Calu3 (cell line): Measurements from ENCODE around the gene CALN1. TPM values are rescaled to one million over a fixed set of nuclear protein-coding genes. Genes with fewer than 3 reads are reported as not detected.

Experiments
- BruUV-seq: library from RNA; stranded (reverse); fragments of 400-500 nt; replicated peaks from 2 replicates; lab custom pipeline; 2021; lab: Mats Ljungman, UMichigan
- CTCF ChIA-PET: fragments of 300-600 bp; sonication (Branson Sonifier 250); formaldehyde crosslinking; loops from one replicate; lab custom pipeline; 2022; ENCODE audit warnings: antibody characterized with exemption; lab: Charles Lee
- DNase-seq: peaks from one replicate; pipeline ENCODE4 v3.0.0; 2022
- H3K27ac Mint-ChIP-seq: one replicate; pipeline ENCODE4 v1.8.0; 2022; ENCODE audit warnings: mixed read lengths; ENCODE audit not compliant: unreplicated experiment
- H3K27me3 Mint-ChIP-seq: one replicate; pipeline ENCODE4 v1.8.0; 2022; ENCODE audit warnings: mixed read lengths; ENCODE audit not compliant: unreplicated experiment
- H3K36me3 Mint-ChIP-seq: one replicate; pipeline ENCODE4 v1.8.0; 2022; ENCODE audit warnings: mild to moderate bottlenecking, moderate library complexity, mixed read lengths; ENCODE audit not compliant: insufficient read depth, unreplicated experiment
- H3K4me1 Mint-ChIP-seq: one replicate; pipeline ENCODE4 v1.8.0; 2022; ENCODE audit warnings: mild to moderate bottlenecking, low read depth, mixed read lengths; ENCODE audit not compliant: unreplicated experiment
- H3K4me3 Mint-ChIP-seq: one replicate; pipeline ENCODE4 v1.8.0; 2022; ENCODE audit warnings: mild to moderate bottlenecking, low read depth, moderate library complexity, mixed read lengths; ENCODE audit not compliant: unreplicated experiment
- H3K9me3 Mint-ChIP-seq: one replicate; pipeline ENCODE4 v1.8.0; 2022; ENCODE audit warnings: low read depth, mixed read lengths; ENCODE audit not compliant: unreplicated experiment
- intact Hi-C: fragments of 100-400 bp; cut with micrococcal nuclease; formaldehyde crosslinking; loops from one replicate; pipeline ENCODE4 v1.10.0; 2022; ENCODE audit not compliant: unreplicated experiment
- total RNA-seq: library from RNA; stranded (reverse); gene quantifications from 2 replicates; pipeline ENCODE4 v1.2.3, GENCODE V29; 2022
- TF ChIP-seq, protein P1 (sequence below): fragments of 200-600 bp; IDR thresholded peaks from one replicate; pipeline ENCODE4 v1.8.0; 2022; ENCODE audit warnings: antibody characterized with exemption; ENCODE audit not compliant: unreplicated experiment

CALN1 gene
- total RNA-seq, 1 experiment from 2014 or later = not detected

DNA sequence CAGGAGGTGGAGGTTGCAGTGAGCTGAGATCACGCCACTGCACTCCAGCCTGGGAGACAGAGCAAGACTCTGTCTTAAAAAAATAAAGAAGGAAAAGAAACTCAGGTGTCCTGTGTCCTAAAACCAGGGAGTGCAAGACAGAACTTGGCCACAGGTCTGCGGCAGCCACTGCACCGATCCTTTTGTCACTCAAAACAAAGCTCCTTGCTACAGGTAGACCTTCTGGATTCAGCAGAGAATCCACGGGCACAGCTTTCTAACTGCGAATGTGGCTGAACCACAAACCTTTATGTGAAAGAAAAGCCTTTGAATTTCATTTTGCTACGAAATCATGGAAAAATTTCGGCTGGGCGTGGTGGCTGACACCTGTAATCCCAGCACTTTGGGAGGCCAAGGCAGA lies 634.9 kb downstream of the CALN1 start:
- H3K36me3 Mint-ChIP-seq = no peaks in the 10 kb centered on the region
- CTCF ChIA-PET = no interaction called here
- TF ChIP-seq, protein P1, sequence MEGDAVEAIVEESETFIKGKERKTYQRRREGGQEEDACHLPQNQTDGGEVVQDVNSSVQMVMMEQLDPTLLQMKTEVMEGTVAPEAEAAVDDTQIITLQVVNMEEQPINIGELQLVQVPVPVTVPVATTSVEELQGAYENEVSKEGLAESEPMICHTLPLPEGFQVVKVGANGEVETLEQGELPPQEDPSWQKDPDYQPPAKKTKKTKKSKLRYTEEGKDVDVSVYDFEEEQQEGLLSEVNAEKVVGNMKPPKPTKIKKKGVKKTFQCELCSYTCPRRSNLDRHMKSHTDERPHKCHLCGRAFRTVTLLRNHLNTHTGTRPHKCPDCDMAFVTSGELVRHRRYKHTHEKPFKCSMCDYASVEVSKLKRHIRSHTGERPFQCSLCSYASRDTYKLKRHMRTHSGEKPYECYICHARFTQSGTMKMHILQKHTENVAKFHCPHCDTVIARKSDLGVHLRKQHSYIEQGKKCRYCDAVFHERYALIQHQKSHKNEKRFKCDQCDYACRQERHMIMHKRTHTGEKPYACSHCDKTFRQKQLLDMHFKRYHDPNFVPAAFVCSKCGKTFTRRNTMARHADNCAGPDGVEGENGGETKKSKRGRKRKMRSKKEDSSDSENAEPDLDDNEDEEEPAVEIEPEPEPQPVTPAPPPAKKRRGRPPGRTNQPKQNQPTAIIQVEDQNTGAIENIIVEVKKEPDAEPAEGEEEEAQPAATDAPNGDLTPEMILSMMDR = no peak
- no peak overlapping the region for H3K4me3 Mint-ChIP-seq
- H3K27ac Mint-ChIP-seq = no peak overlapping the region
- BruUV-seq = no TSS peak
- intact Hi-C loops = no loop called here
- no peak for DNase-seq
- no peaks in the 10 kb centered on the region for H3K4me1 Mint-ChIP-seq
- H3K27me3 Mint-ChIP-seq = no peaks in the 10 kb centered on the region
- H3K9me3 Mint-ChIP-seq = peaks cover 11% of the 10 kb centered on the region

DNA sequence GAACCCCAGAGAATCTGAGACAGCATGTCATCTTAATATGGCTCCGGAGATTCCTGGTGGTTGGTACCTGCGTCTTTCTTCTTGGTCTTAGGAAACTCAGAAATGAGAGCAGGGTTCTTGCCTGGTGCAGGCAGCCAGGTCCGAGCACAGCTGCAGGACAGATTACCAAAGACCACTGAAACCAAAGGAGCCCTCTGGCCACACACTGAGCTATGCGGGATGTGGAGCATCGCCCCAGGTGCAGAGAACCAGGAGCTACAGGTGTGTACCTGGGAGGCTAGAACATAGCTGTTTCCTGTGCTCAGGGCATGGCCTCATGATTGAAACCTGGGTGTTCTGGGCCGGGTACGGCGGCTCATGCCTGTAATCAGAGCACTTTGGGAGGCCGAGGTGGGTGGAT lies 635.4 kb downstream of the CALN1 start:
- Mint-ChIP-seq H3K9me3 (peaks cover 9% of the 10 kb centered on the region), H3K4me1 (no peaks in the 10 kb centered on the region), H3K27me3 (no peaks in the 10 kb centered on the region), H3K27ac (no peak overlapping the region), H3K36me3 (no peaks in the 10 kb centered on the region), H3K4me3 (no peak overlapping the region)
- BruUV-seq = no TSS peak
- intact Hi-C loops = no loop called here
- no peak for DNase-seq
- TF ChIP-seq, protein P1 = no peak
- CTCF ChIA-PET = no interaction called here

- CTCF ChIA-PET = no interaction called here
- no peaks in the 10 kb centered on the region for H3K4me1 Mint-ChIP-seq
- H3K36me3 Mint-ChIP-seq = no peaks in the 10 kb centered on the region
- BruUV-seq = no TSS peak
- no peaks in the 10 kb centered on the region for H3K27me3 Mint-ChIP-seq
- intact Hi-C loops = no loop called here
- no peak for DNase-seq
- H3K4me3 Mint-ChIP-seq = no peak overlapping the region
- TF ChIP-seq, protein P1 = no peak
- H3K9me3 Mint-ChIP-seq = peaks cover 9% of the 10 kb centered on the region
- no peak overlapping the region for H3K27ac Mint-ChIP-seq
These were observed 636.5 kb downstream of the CALN1 start for GRCh38 chr7:71775648-71776047.

DNA sequence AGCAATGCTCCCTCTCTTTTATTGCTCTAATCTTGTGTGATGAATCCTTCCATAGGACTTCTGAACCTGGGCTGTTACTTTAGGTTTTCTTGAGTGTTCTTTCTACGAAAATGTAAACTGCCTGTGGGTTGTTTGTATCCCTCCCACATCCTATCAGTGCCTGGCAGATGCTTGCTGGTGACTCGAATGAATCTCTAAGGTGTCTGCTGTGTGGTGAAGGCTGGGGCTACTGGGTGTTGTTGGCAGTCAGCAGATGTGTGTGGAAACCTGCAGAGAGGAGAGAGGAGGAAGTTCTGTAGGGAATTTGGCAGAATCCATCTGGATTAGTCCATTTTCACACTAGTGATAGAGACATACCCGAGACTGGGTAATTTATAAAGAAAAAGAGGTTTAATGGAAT lies 639.4 kb downstream of the CALN1 start:
- CTCF ChIA-PET = no interaction called here
- Mint-ChIP-seq H3K36me3 (no peaks in the 10 kb centered on the region), H3K27ac (no peak overlapping the region), H3K27me3 (no peaks in the 10 kb centered on the region), H3K9me3 (peaks cover 7% of the 10 kb centered on the region), H3K4me3 (no peak overlapping the region), H3K4me1 (no peaks in the 10 kb centered on the region)
- intact Hi-C loops = no loop called here
- DNase-seq = no peak
- TF ChIP-seq, protein P1 = no peak
- no TSS peak for BruUV-seq
